ENCODE data around the gene FBXO34. TPM values are rescaled to one million over a fixed set of nuclear protein-coding genes. Genes with fewer than 3 reads are reported as not detected.
A peak's percentile ranks its signal among the peaks of the same experiment; 100 is the strongest.

The FBXO34 gene
- total RNA-seq, 2 experiments from 2014 or later = 28.3 to 29.7 TPM

- Mint-ChIP-seq H3K4me1 (ENCODE audit: low read depth) (peaks cover under 1% of the 10 kb centered on the region), H3K27me3 (no peaks in the 10 kb centered on the region), H3K4me3 (no peak overlapping the region), H3K9me3 (no peaks in the 10 kb centered on the region), H3K27ac (no peak overlapping the region), H3K36me3 (ENCODE audit: low read depth) (peaks cover 72% of the 10 kb centered on the region)
- H3K27ac ChIP-seq (ENCODE audit: low read depth in 1 of 2, low read length in 2 of 2) = no peak overlapping the region
- ChIA-PET POLR2A (no interaction called here), CTCF (interaction anchor here (1.5 kb wide), 1 partner anchor 12 kb away, joined by 6 read pairs; no protein-coding TSS in a partner anchor)
- H3K4me3 ChIP-seq (ENCODE audit: low read length) = no peak overlapping the region
- no peaks in the 10 kb centered on the region for H3K27me3 ChIP-seq (ENCODE audit: control insufficient read depth in 1 of 2, insufficient read depth in 2 of 2, low read length in 2 of 2)
- ATAC-seq (ENCODE audit: poor library complexity) (no peak), DNase-seq (no peak)
- H3K36me3 ChIP-seq (ENCODE audit: insufficient read depth, low read length) = peaks cover 14% of the 10 kb centered on the region
- intact Hi-C loops (cut with DNase I, micrococcal nuclease) = no loop called here
- H3K4me1 ChIP-seq (ENCODE audit: insufficient read depth, low read length) = no peaks in the 10 kb centered on the region
- H3K9me3 ChIP-seq (ENCODE audit: control insufficient read depth in 1 of 2, insufficient read depth in 1 of 2, low read length in 2 of 2) = no peaks in the 10 kb centered on the region
- no peak for TF ChIP-seq CTCF (IDR thresholded peaks at IDR 0.05)
These were observed 95.0 kb downstream of the FBXO34 start for GRCh38 chr14:55366271-55366670.

GRCh38 chr14:55370883-55371455 lies 99.7 kb downstream of the FBXO34 start:
- DNase-seq (no peak), ATAC-seq (ENCODE audit: poor library complexity) (no peak)
- Mint-ChIP-seq H3K4me1 (ENCODE audit: low read depth) (peaks cover 24% of the 10 kb centered on the region), H3K27ac (peak overlapping the region; percentile 22), H3K36me3 (ENCODE audit: low read depth) (peaks cover 77% of the 10 kb centered on the region), H3K9me3 (no peaks in the 10 kb centered on the region), H3K4me3 (no peak overlapping the region), H3K27me3 (no peaks in the 10 kb centered on the region)
- ChIA-PET POLR2A (no interaction called here), CTCF (interaction anchor here (1.1 kb wide), 1 partner anchor 38 kb away, joined by 3 read pairs; no protein-coding TSS in a partner anchor)
- no peak for TF ChIP-seq CTCF (IDR thresholded peaks at IDR 0.05)
- H3K36me3 ChIP-seq (ENCODE audit: insufficient read depth, low read length) = peaks cover 15% of the 10 kb centered on the region
- peaks cover 27% of the 10 kb centered on the region for H3K4me1 ChIP-seq (ENCODE audit: insufficient read depth, low read length)
- no peaks in the 10 kb centered on the region for H3K27me3 ChIP-seq (ENCODE audit: control insufficient read depth in 1 of 2, insufficient read depth in 2 of 2, low read length in 2 of 2)
- no peak overlapping the region for H3K27ac ChIP-seq (ENCODE audit: low read depth in 1 of 2, low read length in 2 of 2)
- intact Hi-C loops (cut with DNase I, micrococcal nuclease) = no loop called here
- H3K4me3 ChIP-seq (ENCODE audit: low read length) = no peak overlapping the region
- H3K9me3 ChIP-seq (ENCODE audit: control insufficient read depth in 1 of 2, insufficient read depth in 1 of 2, low read length in 2 of 2) = no peaks in the 10 kb centered on the region

GRCh38 chr14:55372423-55372822 lies 101.2 kb downstream of the FBXO34 start:
- DNase-seq (no peak), ATAC-seq (ENCODE audit: poor library complexity) (no peak)
- Histone ChIP-seq H3K9me3 (ENCODE audit: control insufficient read depth in 1 of 2, insufficient read depth in 1 of 2, low read length in 2 of 2) (no peaks in the 10 kb centered on the region), H3K27ac (ENCODE audit: low read depth in 1 of 2, low read length in 2 of 2) (peak overlapping the region in 1 of 2 donors; percentile 38), H3K4me3 (ENCODE audit: low read length) (no peak overlapping the region), H3K36me3 (ENCODE audit: insufficient read depth, low read length) (peaks cover 28% of the 10 kb centered on the region), H3K4me1 (ENCODE audit: insufficient read depth, low read length) (peaks cover 27% of the 10 kb centered on the region), H3K27me3 (ENCODE audit: control insufficient read depth in 1 of 2, insufficient read depth in 2 of 2, low read length in 2 of 2) (no peaks in the 10 kb centered on the region)
- Mint-ChIP-seq H3K27ac (peak overlapping the region; percentile 80), H3K9me3 (no peaks in the 10 kb centered on the region), H3K27me3 (no peaks in the 10 kb centered on the region), H3K4me3 (no peak overlapping the region), H3K4me1 (ENCODE audit: low read depth) (peaks cover 33% of the 10 kb centered on the region), H3K36me3 (ENCODE audit: low read depth) (peaks cover 77% of the 10 kb centered on the region)
- TF ChIP-seq CTCF (IDR thresholded peaks at IDR 0.05) = no peak
- CTCF ChIA-PET = interaction anchor here (1.6 to 4.0 kb wide), 3 partner anchors 18 to 127 kb away, joined by 5 to 19 read pairs (median 5); no protein-coding TSS in a partner anchor
- POLR2A ChIA-PET = no interaction called here
- intact Hi-C loops (cut with DNase I, micrococcal nuclease) = no loop called here

All from CD4-positive, alpha-beta T cell (primary cell).